IPS DF 19.7 (cell line): Measurements from ENCODE around the gene HBEGF.

Experiments used
- DNase-seq: peaks from one replicate; pipeline ENCODE4 v3.0.0-alpha.2; 2013; ENCODE audit warnings: low read depth, low spot score

Gene HBEGF

GRCh38 chr5:140337880-140338279 lies 8.5 kb downstream of the HBEGF start:
- DNase-seq: no peak

GRCh38 chr5:140336388-140336787 lies 10.0 kb downstream of the HBEGF start:
- no peak for DNase-seq

GRCh38 chr5:140331638-140332037 lies 14.8 kb downstream of the HBEGF start:
- no peak for DNase-seq

- no peak for DNase-seq
Observed at GRCh38 chr5:140329739-140330481, 16.5 kb downstream of the HBEGF start.

GRCh38 chr5:140328036-140328764 lies 18.2 kb downstream of the HBEGF start:
- DNase-seq: no peak

- no peak for DNase-seq
Observed at GRCh38 chr5:140327589-140327988, 18.8 kb downstream of the HBEGF start.

GRCh38 chr5:140325486-140325885 lies 20.9 kb downstream of the HBEGF start:
- DNase-seq: no peak

- DNase-seq: no peak
Observed at GRCh38 chr5:140324617-140325241, 21.7 kb downstream of the HBEGF start.

GRCh38 chr5:140324041-140324600 lies 22.3 kb downstream of the HBEGF start:
- no peak for DNase-seq

GRCh38 chr5:140322751-140323731 lies 23.4 kb downstream of the HBEGF start:
- no peak for DNase-seq

- DNase-seq: no peak
Observed at GRCh38 chr5:140321796-140322195, 24.6 kb downstream of the HBEGF start.

GRCh38 chr5:140319833-140320232 lies 26.6 kb downstream of the HBEGF start:
- no peak for DNase-seq

- DNase-seq: no peak
Observed at GRCh38 chr5:140318792-140319191, 27.6 kb downstream of the HBEGF start.

- no peak for DNase-seq
Observed at GRCh38 chr5:140317859-140318258, 28.5 kb downstream of the HBEGF start.

- DNase-seq: no peak
Observed at GRCh38 chr5:140312791-140313189, 33.6 kb downstream of the HBEGF start.

- DNase-seq: peak; percentile 17
Observed at GRCh38 chr5:140312067-140312790, 34.2 kb downstream of the HBEGF start.

- DNase-seq: no peak
Observed at GRCh38 chr5:140311011-140311467, 35.4 kb downstream of the HBEGF start.

GRCh38 chr5:140310434-140310833 lies 36.0 kb downstream of the HBEGF start:
- DNase-seq: no peak

- DNase-seq: no peak
Observed at GRCh38 chr5:140309706-140310249, 36.6 kb downstream of the HBEGF start.

- DNase-seq: no peak
Observed at GRCh38 chr5:140305471-140305870, 40.9 kb downstream of the HBEGF start.
